ENCODE results near the gene SLC35G2.

DNA sequence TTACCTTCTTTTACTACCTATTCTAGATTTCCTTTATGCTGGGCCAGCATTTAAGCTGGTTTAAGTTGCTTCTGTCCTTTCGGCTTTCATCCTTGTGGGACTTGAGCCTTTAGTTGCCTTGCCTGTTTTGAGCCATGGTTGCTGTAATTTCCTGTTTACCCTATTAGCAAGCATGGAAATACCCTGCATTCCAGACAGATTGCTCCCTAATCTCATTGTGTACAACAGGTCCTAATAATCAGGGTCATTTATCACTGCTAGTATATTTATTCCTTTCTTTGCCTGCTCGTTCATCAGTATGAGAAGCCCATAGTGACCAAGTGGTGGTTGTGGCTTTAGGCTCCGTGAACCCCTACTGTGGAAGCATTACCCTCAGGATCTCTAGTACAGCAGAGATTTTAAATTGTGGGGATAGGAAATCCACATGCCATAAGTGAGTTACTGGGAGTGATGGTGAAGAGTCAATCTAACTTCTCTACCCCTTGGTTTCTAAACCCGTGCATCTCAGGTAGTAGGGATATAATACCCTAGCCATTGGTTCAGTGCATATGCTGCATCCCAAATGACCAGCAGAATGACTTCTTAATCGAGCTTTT, 75.0 kb downstream of the SLC35G2 start:
- no peak for TF ChIP-seq CTCF (IDR thresholded peaks at IDR 0.05)
- TF ChIP-seq ZFP36 (IDR thresholded peaks at IDR 0.05; ENCODE audit: borderline replicate concordance, partially characterized antibody), result no peak
- no peak for TF ChIP-seq USF2 (IDR thresholded peaks at IDR 0.05)
- TF ChIP-seq BCL3 (IDR thresholded peaks at IDR 0.05), result no peak
- no peak for TF ChIP-seq REST (IDR thresholded peaks at IDR 0.05)
- no peak for TF ChIP-seq PHF8 (IDR thresholded peaks at IDR 0.05; ENCODE audit: borderline replicate concordance, low read depth)
- no peak for TF ChIP-seq RAD21 (conservative IDR thresholded peaks at IDR 0.05 in 1 of 2, IDR thresholded peaks at IDR 0.05 in 1 of 2)
- TF ChIP-seq MAX (IDR thresholded peaks at IDR 0.05), result no peak
- TF ChIP-seq CHD4 (IDR thresholded peaks at IDR 0.05; ENCODE audit: borderline replicate concordance), result no peak
- no peak for TF ChIP-seq EHMT2 (IDR thresholded peaks at IDR 0.05; ENCODE audit: low read depth)
- TF ChIP-seq SREBF2 (IDR thresholded peaks at IDR 0.05), result no peak
- no peak for TF ChIP-seq CBX2 (IDR thresholded peaks at IDR 0.05; ENCODE audit: borderline replicate concordance, low read depth)
- no peak for TF ChIP-seq BHLHE40 (IDR thresholded peaks at IDR 0.05; ENCODE audit: low read depth, low read length)
